ENCODE measurements around the gene RHBDL1.

Gene RHBDL1

DNA sequence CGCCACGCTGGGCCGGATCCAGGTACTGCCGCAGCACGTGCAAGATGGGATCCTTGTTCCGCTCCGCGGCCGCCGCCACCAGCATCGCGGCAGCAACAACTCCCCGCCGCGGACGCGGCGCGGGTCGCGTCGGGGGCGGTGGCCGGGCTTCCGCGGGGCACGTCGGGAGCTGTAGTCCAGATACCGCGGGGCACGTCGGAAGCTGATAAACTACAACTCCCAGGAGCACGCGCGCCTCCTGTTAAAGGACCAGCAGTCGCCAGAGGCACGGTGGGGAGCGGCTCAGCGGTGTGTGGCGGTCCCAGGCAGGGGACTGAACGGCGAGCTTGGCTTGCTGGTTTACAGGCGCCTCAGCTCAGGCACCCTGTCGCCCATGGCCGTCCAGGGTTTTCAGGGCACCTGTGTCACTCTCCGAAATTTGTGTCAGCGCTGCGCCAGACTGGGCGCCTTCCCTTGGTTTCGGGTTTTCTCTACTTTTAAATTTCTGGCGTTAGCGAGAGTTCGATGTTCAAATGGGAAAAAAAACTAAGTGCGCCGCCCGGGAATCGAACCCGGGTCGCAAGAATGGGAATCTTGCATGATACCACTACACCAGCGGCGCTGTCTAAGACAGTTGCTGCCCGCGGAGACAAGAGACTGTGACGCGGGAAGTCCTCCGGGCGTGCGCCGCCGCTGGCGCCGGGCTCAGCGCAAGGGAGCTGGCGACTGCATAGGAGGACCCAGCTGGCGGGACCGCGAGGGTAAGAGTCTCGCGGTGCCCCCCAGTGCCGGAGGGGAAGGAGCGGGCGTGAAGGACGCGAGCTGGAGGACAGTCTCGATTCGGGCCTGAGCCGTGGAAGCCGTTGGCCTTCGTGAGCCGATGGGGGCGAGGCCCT lies 39.0 kb upstream of the RHBDL1 start, which contains the start of gene METTL26:
TSS of gene METTL26 (minus strand) at position 100 of the 875 bp plus-strand sequence. CDS start at position 85, 15 bp downstream.
- DNase-seq (ENCODE audit: low read depth in 2 of 3, low spot score in 1 of 3): peak; percentile 86 to 95 (median 91)

DNA sequence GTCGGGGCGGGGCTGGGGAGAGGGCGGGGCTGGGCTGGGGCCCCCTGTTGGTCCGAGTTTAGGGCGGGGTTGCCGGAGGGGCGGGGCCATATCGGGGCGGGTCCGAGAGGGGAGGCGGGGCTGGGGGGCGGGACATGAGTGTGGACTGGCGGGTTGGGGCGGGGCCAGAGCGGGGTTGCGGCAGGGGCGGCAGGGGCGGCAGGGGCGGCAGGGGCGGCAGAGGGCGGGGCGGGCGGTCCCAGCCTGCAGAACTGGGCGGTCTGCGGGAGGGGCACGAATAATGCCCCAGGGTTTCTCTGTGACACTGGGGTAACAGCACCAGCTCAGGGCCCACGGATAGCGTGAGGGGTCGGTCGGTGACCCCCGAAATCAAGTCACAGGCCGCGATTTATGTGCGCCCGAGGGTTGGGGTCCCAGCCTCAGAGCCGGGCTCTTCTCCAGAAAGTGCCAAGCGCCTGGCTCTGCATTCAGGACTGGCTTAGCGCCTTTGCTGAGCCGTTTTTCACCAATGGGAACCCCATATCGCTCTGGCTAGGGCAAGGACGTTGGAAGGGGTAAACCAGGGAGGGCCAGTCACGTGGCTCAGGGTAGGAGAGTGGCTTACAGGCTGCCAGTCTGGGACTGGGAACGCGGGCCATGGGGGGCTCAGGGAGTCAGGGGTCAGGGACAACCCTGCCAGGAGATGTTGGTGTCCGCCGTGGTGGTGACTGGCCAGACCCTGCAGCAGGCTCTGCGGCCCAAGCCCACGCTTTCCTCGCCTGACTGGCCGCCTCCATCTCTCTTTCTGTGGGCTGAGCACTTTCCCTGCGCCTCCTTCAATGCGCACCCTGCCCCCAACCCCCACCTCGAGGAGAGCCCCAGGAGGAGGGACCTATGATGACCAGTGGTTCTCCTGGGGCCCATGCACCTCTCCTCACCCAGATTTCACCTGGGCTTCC lies 38.1 kb upstream of the RHBDL1 start:
- DNase-seq (ENCODE audit: low read depth in 2 of 3, low spot score in 1 of 3): peak; percentile 82 to 86 (median 82)

DNA sequence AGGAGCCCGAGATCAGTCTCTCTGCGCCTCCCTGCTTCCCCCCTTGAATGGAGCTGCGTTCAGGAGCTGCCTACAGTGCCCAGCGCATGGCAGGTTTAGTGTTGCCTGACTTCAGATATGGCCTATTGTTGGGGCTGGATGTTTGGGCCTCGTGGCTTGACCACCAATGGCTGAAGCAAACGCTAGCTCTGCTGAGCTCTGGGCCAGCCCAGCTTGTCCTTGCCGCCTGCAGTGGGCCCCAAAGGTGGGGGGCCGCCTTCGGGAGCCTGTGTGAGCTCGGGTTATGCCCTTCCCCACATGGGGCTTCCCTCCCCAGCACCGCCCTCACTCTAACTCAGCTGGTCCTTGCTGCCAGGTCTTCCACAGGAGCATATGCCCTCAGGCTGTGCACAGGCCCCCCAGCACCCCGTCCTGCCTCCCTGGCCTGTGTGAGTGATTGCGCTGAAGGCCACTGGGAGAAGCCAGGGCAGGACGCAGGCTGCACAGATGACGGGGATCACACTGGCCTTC lies 37.4 kb upstream of the RHBDL1 start:
- DNase-seq (ENCODE audit: low read depth in 2 of 3, low spot score in 1 of 3): no peak

DNA sequence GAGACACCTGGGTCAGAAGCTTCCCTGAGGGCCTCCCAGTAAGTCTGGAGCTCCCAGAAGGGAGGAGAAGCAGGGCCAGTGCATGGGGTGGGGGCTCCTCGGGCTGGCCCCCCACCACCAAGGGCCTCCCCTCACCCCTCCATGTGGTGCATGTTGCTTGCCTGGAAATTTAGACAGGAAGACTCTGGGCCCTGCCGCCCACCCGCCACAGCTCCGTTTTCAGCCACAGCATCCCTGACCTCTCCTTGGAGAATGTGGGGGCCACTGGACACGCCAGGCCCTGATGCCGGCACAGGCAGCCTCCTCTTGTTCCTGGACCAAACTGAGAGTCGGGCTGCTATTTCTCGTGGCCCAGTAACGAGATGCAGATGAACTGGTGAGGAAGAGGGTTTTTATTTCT lies 36.6 kb upstream of the RHBDL1 start:
- no peak for DNase-seq (ENCODE audit: low read depth in 2 of 3, low spot score in 1 of 3)

DNA sequence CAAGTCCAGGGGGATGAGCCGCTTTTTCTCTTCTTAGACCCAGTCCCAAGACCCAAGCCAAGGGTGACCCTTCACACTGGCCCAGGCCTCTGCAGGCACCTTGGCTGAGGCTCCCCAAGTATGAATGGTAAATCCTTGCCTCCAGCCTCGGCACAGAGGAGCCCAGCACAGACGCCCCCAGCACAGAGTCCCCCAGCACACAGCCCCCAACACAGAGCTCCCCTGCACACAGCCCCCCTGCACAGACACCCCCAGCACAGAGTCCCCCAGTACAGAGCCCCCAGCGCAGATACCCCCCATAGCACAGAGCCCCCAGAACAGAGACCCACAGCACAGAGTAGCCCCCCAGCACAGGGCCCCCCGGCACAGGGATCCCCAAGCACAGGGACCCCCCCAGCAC lies 34.9 kb upstream of the RHBDL1 start:
- DNase-seq (ENCODE audit: low read depth in 2 of 3, low spot score in 1 of 3): no peak

DNA sequence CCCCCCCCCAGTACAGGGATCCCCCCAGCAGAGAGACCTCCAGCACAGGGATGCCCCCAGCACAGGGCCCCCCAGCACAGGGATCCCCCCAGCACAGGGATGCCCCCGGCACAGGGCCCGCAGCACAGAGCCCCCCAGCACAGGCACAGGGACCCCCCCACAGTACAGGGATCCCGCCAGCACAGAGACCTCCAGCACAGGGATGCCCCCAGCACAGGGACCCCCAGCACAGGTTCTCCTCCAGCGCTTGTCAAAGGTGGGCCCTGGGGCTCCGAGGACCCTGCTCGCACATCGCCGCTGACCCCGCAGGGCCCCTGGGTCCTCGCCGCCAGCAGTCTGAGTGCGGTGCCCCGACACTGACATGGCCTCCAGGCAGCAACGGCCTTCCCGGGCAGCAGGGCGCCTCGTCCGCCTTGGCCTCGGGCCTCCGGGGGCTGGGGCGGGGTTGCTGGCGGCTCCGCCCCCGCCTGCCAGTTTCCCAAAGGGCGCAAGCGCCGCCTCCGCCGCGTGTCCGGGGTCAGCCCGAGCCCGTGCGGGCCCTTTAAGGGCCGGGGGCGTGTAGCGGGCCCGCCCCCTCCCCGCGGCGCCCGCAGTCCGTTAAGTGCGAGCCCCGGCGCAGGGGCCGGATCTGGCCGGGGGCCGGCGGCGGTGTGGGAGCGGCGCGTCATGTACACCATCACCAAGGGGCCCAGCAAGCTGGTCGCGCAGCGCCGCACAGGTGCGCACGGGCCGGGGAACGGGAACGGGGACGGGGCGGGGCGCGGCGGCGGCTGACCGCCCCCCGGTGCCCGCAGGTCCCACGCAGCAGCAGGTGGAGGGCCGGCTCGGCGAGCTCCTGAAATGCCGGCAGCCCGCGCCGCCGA lies 33.9 kb upstream of the RHBDL1 start, which contains the start of gene MCRIP2:
TSS of gene MCRIP2 (plus strand) at position 503 of the 863 bp plus-strand sequence. CDS start at position 667, 164 bp downstream.
- DNase-seq (ENCODE audit: low read depth in 2 of 3, low spot score in 1 of 3): peak; percentile 50 to 77 (median 54)

DNA sequence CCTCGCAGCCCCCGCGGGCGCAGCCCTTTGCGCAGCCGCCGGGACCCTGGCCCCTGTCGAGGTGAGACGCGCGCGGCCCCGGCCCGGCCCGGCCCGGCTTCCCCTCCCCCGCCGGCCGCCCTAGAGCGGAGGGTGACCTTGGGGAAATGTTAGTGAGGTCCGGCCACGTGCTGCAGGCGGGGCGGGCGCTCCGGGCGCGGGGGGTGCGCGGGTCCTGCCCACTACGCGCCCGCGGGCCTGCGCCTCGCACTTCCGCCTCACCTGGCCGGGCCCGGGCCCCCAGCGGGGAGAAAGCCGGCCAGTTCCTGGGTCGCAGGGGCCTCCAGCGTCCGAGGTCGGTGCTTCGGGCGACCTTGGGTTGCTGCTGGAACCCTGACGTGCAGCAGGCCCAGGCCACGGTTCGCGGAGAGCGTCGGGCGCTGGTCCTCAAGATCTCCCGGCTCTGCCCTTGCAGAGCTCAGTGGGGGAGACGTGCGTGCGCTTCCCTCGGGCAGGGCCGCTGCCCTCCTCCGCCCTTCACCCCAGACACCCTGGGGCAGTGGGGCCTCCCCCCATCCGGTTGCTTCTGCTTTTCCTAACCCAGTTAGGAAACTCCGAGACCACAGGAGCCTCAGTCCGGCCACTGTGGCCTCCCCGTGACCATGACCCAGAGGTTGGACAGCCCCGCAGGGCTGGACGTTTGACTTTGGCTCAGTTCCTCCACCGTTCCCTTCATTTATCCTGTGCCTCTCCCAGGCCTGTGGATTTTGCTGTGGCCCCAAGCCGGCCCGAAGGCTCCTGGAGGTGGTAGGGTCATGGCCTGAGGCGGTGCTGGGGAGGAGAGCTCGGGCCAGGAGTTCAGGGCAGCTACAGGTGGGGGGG lies 33.1 kb upstream of the RHBDL1 start:
- no peak for DNase-seq (ENCODE audit: low read depth in 2 of 3, low spot score in 1 of 3)

DNA sequence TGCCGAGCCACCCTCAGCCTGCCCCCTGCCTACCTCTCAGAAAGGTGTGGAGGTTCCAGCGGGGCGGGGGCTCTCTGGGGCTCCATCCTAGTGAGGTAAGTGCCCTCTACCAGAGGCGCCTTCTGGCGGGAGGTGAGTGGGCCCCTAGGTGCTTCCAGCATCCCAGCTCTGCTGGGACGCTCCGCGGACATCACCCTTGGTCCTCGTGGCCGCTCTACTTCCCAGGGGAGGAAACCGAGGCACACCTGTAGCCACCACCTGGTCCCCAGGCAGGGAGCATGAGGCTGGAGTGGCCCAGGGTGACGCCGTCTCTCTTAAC lies 32.5 kb upstream of the RHBDL1 start:
- no peak for DNase-seq (ENCODE audit: low read depth in 2 of 3, low spot score in 1 of 3)

DNA sequence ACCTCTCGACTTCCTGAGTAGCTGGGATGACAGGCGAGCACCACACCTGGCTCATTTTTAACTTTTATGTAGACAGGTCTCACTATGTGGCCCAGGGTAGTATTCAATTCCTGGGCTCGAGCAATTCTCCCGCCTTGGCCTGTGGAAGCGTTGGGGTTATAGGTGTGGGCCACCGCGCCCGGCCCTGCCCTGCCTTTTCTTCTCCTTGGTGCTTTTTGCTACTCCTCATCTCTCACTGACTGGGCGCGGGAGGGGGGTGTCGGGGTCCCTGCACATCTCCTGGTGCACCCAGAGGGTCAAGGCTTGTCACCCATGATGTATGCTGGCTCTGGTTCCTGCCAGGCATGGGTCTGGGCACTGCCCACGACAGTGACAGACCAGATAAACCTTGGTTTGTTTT lies 30.9 kb upstream of the RHBDL1 start:
- no peak for DNase-seq (ENCODE audit: low read depth in 2 of 3, low spot score in 1 of 3)

DNA sequence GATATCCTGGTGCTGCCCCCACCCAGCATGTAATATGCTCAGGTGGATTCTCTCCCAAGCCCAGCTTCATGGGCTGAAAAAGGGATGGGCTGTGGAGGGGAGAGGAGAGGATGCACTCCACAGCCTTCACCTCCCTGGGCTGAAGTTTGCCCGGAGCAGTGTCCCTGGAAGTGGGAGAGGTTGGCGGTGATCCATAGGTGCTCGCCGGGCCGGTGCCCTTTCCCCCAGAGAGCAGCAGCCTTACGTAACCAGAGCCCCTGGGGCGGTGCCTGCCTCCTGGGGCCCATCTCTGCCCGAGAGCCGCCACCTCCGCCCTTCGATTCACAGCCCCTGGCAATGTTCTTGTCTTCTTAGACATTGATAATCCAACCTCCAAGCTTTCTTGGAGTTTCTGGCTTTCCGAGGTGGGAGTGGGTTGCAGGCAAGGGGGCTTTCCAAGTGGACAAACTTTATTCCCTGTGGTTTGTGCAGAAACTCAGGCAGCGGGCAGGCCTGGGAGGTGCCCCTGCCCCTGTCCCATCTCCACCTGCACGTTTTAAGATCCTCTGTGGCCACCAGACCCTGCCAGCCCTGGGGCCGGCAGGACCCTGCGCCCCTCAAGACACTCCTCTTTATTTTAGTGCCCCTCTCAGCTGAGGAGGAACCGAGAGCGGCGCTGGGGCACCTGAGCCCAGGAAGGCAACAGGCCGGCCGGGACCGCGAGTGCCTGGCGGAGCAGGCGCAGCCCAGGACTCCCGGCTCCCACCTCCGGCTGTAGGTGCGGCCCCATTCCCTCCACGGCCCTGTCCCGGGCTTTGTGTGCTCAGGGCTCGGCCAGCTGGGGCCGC lies 29.4 kb upstream of the RHBDL1 start:
- no peak for DNase-seq (ENCODE audit: low read depth in 2 of 3, low spot score in 1 of 3)

DNA sequence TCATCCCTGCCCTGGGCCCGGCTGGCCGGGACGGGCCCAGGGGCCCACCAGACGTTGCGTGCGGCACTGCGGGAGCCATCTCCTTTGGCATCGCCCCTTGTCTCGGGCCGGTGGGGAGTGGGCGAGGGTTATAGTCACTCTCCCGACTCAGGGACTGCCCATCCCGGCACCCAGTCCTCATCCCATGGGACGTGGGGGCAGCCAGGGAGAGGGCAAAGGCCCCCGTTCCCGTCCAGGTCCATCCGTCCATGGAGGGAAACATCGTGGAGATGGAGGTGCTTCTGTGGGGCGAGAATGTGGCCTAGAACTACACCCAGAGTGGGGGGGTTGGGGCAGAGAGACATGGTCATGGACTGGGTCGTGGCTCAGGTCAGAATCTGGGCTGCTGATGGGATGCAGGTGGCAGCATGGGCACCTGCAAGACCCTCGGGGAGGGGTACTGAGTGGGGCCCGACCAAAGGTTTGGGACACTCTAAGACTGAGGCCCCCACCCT lies 28.7 kb upstream of the RHBDL1 start:
- no peak for DNase-seq (ENCODE audit: low read depth in 2 of 3, low spot score in 1 of 3)

DNA sequence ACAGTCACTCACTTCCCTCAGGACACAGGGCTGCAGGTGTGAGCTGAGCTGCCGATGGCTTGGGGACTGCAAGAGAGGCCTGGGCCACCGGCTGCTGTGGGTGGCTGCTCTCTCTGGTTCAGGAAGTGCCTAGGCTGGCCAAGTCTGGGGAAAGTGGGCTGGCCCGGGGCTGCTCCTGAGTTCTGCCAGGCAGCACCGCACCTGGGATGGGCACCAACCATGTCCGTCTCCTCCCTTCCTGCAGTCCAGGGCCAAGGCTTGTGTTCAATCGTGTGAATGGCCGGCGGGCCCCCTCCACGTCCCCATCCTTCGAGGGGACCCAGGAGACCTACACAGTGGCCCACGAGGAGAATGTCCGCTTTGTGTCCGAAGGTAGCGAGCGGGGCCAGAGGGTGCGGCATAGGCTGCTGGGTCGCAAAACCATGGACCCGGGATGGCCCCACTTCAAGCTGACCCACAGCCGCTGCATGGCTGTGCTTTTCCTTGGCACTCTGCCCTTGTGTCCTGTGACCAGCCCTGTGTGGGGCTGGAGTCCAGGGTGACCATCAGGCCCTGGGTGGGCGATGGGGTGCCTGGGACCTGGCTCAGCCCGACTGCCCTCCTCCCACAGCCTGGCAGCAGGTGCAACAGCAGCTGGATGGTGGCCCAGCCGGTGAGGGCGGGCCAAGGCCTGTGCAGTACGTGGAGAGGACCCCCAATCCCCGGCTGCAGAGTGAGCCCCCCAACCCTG lies 28.1 kb upstream of the RHBDL1 start:
- no peak for DNase-seq (ENCODE audit: low read depth in 2 of 3, low spot score in 1 of 3)

DNA sequence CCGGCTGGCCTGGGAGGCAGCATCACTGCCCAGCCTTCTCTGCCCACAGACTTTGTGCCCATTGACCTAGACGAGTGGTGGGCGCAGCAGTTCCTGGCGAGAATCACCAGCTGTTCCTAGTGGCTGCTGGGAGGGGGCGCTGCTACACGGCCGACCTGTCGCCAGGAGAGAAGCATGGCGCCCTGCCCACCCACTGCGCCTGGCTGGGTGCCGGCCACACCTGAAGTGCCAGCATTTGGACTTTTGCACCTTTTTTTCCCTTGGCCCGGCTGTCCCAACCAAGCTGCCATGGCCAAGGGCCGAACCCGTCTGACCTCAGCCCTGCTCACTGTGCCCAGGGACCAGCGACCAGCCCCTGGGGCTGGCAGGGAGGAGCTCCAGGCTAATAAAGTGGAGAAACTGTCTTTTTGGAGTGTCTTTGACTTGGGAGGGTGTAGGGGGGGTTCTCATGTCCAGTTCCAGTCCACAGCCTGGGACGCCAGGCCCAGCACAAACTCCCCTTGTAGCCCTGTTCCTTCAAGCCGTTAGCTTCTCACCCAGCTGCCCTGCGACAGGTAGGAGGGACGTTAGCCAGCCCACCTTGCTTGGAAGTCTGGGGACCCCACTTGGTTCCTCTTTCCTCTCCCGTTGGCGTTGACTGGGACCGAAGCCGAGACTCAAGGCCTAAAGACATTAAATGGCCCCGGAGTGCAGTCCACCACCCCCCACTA lies 27.2 kb upstream of the RHBDL1 start:
- DNase-seq (ENCODE audit: low read depth in 2 of 3, low spot score in 1 of 3): peak in 1 of 3 donors; percentile 59

DNA sequence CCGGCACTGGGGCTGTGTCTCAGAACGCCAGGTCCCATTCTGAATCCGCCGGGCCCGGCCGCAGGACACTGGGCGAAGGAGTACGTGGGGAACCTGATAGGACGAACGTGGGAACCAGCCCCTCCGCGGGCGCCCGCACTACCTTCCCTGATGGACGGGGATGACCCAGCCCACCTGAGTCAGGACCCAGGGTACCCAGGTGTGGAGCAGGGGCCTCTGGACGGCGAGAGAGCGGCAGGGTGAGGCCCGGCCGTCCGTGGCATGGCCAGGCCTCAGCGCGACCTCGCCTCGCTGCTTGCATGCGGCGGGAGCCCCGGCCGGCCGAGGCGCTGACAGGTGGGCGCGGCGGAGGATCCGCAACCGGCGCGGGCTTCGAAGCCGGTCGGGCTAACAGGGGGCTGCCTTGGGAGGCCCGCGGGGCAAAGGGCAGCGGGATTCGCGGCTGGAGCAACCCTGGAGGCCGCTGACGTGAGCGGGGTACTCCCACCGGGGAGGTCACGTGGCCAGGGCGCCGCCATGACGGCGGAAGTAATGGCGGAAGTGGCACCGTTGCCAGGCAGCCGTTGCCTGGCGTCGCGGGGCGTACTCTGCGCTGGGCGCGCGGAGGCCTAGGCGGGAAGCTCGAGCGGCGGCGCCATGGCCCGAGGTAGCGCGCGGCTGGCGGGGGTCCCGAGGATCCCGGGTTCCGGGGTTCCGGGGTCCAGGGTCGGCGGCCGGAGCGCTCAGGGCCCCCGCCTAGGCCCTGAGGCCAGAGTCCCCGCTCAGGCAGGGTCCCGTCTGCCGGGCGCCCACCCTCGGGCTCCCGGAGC lies 26.5 kb upstream of the RHBDL1 start, which contains the start of gene WDR90:
TSS of gene WDR90 (plus strand) at position 585 of the 809 bp plus-strand sequence. CDS start at position 637, 52 bp downstream.
- peak; percentile 83 to 95 (median 86) for DNase-seq (ENCODE audit: low read depth in 2 of 3, low spot score in 1 of 3)

DNA sequence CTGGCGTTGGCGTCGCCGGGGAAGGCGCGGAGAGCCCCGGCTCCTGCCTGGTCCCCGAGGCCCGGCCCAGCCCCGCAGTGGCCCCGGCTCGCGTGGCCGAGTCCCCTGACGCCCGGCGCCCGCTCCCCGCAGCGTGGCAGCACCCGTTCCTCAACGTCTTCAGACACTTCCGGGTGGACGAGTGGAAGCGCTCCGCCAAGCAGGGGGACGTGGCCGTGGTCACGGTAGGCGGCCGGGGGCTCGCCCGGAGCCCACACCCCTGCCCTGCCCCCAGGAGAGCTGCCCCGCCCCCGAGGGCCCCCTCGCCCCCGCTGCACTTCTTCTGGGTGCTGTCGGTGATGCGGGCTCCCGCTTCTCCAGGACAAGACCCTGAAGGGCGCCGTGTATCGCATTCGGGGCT lies 25.8 kb upstream of the RHBDL1 start:
- no peak for DNase-seq (ENCODE audit: low read depth in 2 of 3, low spot score in 1 of 3)

DNA sequence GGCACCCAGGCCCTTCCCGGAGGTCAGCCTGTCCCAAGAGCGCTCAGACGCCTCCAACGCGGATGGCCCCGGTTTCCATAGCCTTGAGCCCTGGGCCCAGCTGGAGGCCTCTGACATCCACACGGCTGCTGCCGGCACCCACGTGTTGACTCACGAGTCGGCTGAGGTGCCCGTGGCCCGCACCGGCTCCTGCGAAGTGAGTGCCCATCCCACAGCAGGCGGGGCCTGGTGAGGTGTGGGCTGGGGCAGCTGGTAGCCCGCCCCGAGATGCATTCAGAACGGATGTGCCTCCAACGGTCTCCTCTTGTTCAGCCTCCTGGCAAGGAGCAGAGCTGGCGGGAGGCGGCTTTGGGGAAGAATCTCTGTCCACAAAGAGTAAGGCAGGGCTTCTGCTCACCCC lies 23.6 kb upstream of the RHBDL1 start:
- DNase-seq (ENCODE audit: low read depth in 2 of 3, low spot score in 1 of 3): no peak

All from stimulated activated CD4-positive, alpha-beta T cell treated with anti-CD3 and anti-CD28 coated beads, Interleukin-12 subunit alpha, Interleukin-12 subunit beta, amount 100 ng/mL, for 48 hours (primary cell).